H1 (cell line): ENCODE results near the gene INPP5K. TPM values are rescaled to one million over a fixed set of nuclear protein-coding genes. Genes with fewer than 3 reads are reported as not detected.

Experiments
- CTCF ChIA-PET: fragments of 300-600 bp; sonication (Branson Sonifier 250); formaldehyde crosslinking; loops from one replicate; lab custom pipeline; 2021; ENCODE audit not compliant: partially characterized antibody; lab: Charles Lee
- POLR2A ChIA-PET: fragments of 300-600 bp; sonication (Branson Sonifier 250); formaldehyde crosslinking; loops from one replicate; lab custom pipeline; 2021; ENCODE audit warnings: inconsistent platforms; ENCODE audit not compliant: partially characterized antibody; lab: Charles Lee
- DNase-seq, 2 experiments: peaks; one replicate each; pipeline versions ENCODE4 v3.0.0 to v3.0.0-alpha.2; 2010 to 2022; ENCODE audit warnings: low spot score in 2 of 2, low read depth in 1 of 2, mixed read lengths in 1 of 2
- FAIRE-seq: peaks from 2 replicates; lab custom pipeline; 2011; peaks lifted over from hg19 to GRCh38; lab: Jason Lieb, UNC
- H2AFZ ChIP-seq: 2 replicates; pipeline ENCODE4 v1.8.1; 2012; ENCODE audit warnings: low read length, inconsistent platforms
- H2AK5ac ChIP-seq: 2 replicates; pipeline ENCODE4 v1.6.1; 2013; ENCODE audit warnings: low read depth, low read length
- H2BK120ac ChIP-seq: replicated peaks from 2 replicates; pipeline ENCODE3; 2013; ENCODE audit warnings: low read depth, low read length, inconsistent platforms
- H2BK12ac ChIP-seq: 2 replicates; pipeline ENCODE4 v1.6.1; 2013; ENCODE audit warnings: low read depth, low read length
- H2BK15ac ChIP-seq: 2 replicates; pipeline ENCODE4 v1.6.1; 2013; ENCODE audit warnings: low read length
- H2BK20ac ChIP-seq: 2 replicates; pipeline ENCODE4 v1.6.1; 2013; ENCODE audit warnings: low read length
- H2BK5ac ChIP-seq: 2 replicates; pipeline ENCODE4 v1.6.1; 2013; ENCODE audit warnings: low read depth, low read length
- H3K14ac ChIP-seq: 2 replicates; pipeline ENCODE4 v1.6.1; 2013; ENCODE audit warnings: inconsistent platforms; ENCODE audit not compliant: insufficient read length
- H3K18ac ChIP-seq: 2 replicates; pipeline ENCODE4 v1.6.1; 2013; ENCODE audit warnings: low read length; ENCODE audit errors: extremely low read depth
- H3K23ac ChIP-seq: 2 replicates; pipeline ENCODE4 v1.6.1; 2013; ENCODE audit warnings: inconsistent platforms; ENCODE audit not compliant: insufficient read length
- H3K23me2 ChIP-seq: 2 replicates; pipeline ENCODE4 v1.6.1; 2013; ENCODE audit warnings: low read depth, low read length
- H3K27ac ChIP-seq: 2 replicates; pipeline ENCODE4 v1.6.1; 2011; ENCODE audit warnings: low read depth, low read length, inconsistent platforms
- H3K27me3 ChIP-seq, 4 experiments: replicated peaks in 1 of 4; 1 replicate in 1 of 4; 2 replicates in 3 of 4; pipeline versions ENCODE4 v1.6.1 to v1.8.1; 2011 to 2013; ENCODE audit warnings: low read length in 3 of 4, mild to moderate bottlenecking in 3 of 4, inconsistent platforms in 2 of 4, mixed read lengths in 2 of 4, moderate library complexity in 1 of 4; ENCODE audit not compliant: control insufficient read depth in 3 of 4, insufficient read depth in 3 of 4; ENCODE audit errors: extremely low read depth in 1 of 4
- H3K36me3 ChIP-seq, 4 experiments: 2 replicates each; pipeline versions ENCODE4 v1.6.1 to v1.8.1; 2011 to 2013; ENCODE audit warnings: mild to moderate bottlenecking in 4 of 4, low read length in 3 of 4, moderate library complexity in 2 of 4, control low read depth in 1 of 4, inconsistent platforms in 1 of 4; ENCODE audit not compliant: insufficient read depth in 4 of 4, control insufficient read depth in 2 of 4
- H3K4ac ChIP-seq: replicated peaks from 2 replicates; pipeline ENCODE3; 2013; ENCODE audit warnings: low read length, low read depth, mixed read lengths, inconsistent platforms; ENCODE audit not compliant: insufficient read length
- H3K4me1 ChIP-seq, 4 experiments: replicated peaks in 1 of 4; 1 replicate in 1 of 4; 2 replicates in 3 of 4; pipeline versions ENCODE4 v1.6.1 to v1.8.1; 2011 to 2013; ENCODE audit warnings: low read length in 3 of 4, inconsistent platforms in 2 of 4, mixed read lengths in 1 of 4; ENCODE audit not compliant: insufficient read depth in 4 of 4, control insufficient read depth in 3 of 4
- H3K4me2 ChIP-seq, 2 experiments: 2 replicates each; pipeline versions ENCODE4 v1.6.1 to v1.8.1; 2011 to 2013; ENCODE audit warnings: low read depth in 2 of 2, low read length in 2 of 2, control low read depth in 1 of 2, inconsistent platforms in 1 of 2, mild to moderate bottlenecking in 1 of 2; ENCODE audit not compliant: insufficient read depth in 1 of 2
- H3K4me3 ChIP-seq, 4 experiments: fragments of 200-600, 300-600 bp in 1 of 4; sonication (generic), shearing (Covaris generic), sonication (Bioruptor Twin) in 1 of 4; 2 replicates each; pipeline versions ENCODE4 v1.5.1 to v1.8.1; 2011 to 2016; ENCODE audit warnings: low read length in 4 of 4, low read depth in 3 of 4, control low read depth in 2 of 4, inconsistent platforms in 2 of 4, mild to moderate bottlenecking in 2 of 4, mixed read lengths in 1 of 4, moderate library complexity in 1 of 4; ENCODE audit not compliant: insufficient read depth in 2 of 4; ENCODE audit errors: extremely low read depth in 1 of 4
- H3K56ac ChIP-seq: replicated peaks from 2 replicates; pipeline ENCODE3; 2013; ENCODE audit warnings: low read depth, mild to moderate bottlenecking, mixed read lengths, low read length, inconsistent platforms; ENCODE audit not compliant: insufficient read length
- H3K79me1 ChIP-seq: 2 replicates; pipeline ENCODE4 v1.6.1; 2013; ENCODE audit warnings: low read depth, low read length, control low read depth
- H3K79me2 ChIP-seq, 2 experiments: 2 replicates each; pipeline versions ENCODE4 v1.6.1 to v1.8.1; 2012 to 2013; ENCODE audit warnings: low read length in 2 of 2, mild to moderate bottlenecking in 2 of 2, inconsistent platforms in 1 of 2; ENCODE audit not compliant: insufficient read depth in 2 of 2, control insufficient read depth in 1 of 2
- H3K9ac ChIP-seq, 4 experiments: replicated peaks in 1 of 4; 1 replicate in 1 of 4; 2 replicates in 3 of 4; pipeline versions ENCODE4 v1.6.1 to v1.8.1; 2011 to 2013; ENCODE audit warnings: low read depth in 3 of 4, low read length in 3 of 4, control low read depth in 2 of 4, mild to moderate bottlenecking in 2 of 4, moderate library complexity in 2 of 4, inconsistent platforms in 1 of 4; ENCODE audit errors: extremely low read depth in 1 of 4
- H3K9me3 ChIP-seq, 2 experiments: 2 replicates each; pipeline versions ENCODE4 v1.6.1 to v1.8.1; 2012 to 2013; ENCODE audit warnings: mild to moderate bottlenecking in 2 of 2, moderate library complexity in 2 of 2, control low read depth in 1 of 2, inconsistent platforms in 1 of 2, low read depth in 1 of 2, low read length in 1 of 2, mixed read lengths in 1 of 2; ENCODE audit not compliant: insufficient read depth in 2 of 2
- H4K20me1 ChIP-seq, 2 experiments: replicated peaks in 1 of 2; 2 replicates each; pipeline versions ENCODE3 to v1.8.1; 2011 to 2013; ENCODE audit warnings: inconsistent platforms in 2 of 2, low read length in 2 of 2, mild to moderate bottlenecking in 1 of 2; ENCODE audit not compliant: insufficient read depth in 2 of 2, control insufficient read depth in 1 of 2
- H4K5ac ChIP-seq: 2 replicates; pipeline ENCODE4 v1.6.1; 2013; ENCODE audit warnings: low read length, low read depth, mixed read lengths, inconsistent platforms; ENCODE audit not compliant: insufficient read length
- H4K8ac ChIP-seq: 2 replicates; pipeline ENCODE4 v1.8.0; 2013; ENCODE audit warnings: mild to moderate bottlenecking, moderate library complexity, low read length, inconsistent platforms; ENCODE audit not compliant: insufficient read depth; ENCODE audit errors: extremely low read depth
- H4K91ac ChIP-seq: replicated peaks from 2 replicates; pipeline ENCODE3; 2013; ENCODE audit warnings: low read length, mixed read lengths, inconsistent platforms; ENCODE audit not compliant: insufficient read length
- BRCA1 ChIP-seq: IDR thresholded peaks from 2 replicates; pipeline ENCODE4 v1.6.1; 2012; ENCODE audit warnings: low read depth, low read length, improper control_type of control experiment
- EGR1 ChIP-seq: IDR thresholded peaks from 2 replicates; pipeline ENCODE4 v1.6.1; 2011; ENCODE audit warnings: low read depth, low read length, borderline replicate concordance
- EZH2 ChIP-seq: fragments of 200-600 bp; sonication (generic); IDR thresholded peaks from 2 replicates; pipeline ENCODE4 v1.7.1; 2012; ENCODE audit warnings: low read depth, mild to moderate bottlenecking, moderate library complexity, low read length, inconsistent platforms; ENCODE audit not compliant: severe bottlenecking
- HDAC2 ChIP-seq, 2 experiments: fragments of 300-600 bp in 1 of 2; sonication (generic) in 1 of 2; IDR thresholded peaks; 2 replicates each; pipeline ENCODE4 v1.6.1; 2011 to 2012; ENCODE audit warnings: low read depth in 2 of 2, low read length in 2 of 2, mild to moderate bottlenecking in 2 of 2, moderate library complexity in 2 of 2, borderline replicate concordance in 1 of 2, inconsistent platforms in 1 of 2
- JUN ChIP-seq: IDR thresholded peaks from 2 replicates; pipeline ENCODE4 v1.6.1; 2011; ENCODE audit warnings: low read depth, mild to moderate bottlenecking, improper control_type of control experiment, low read length
- RBBP5 ChIP-seq: IDR thresholded peaks from 2 replicates; pipeline ENCODE4 v1.7.1; 2012; ENCODE audit warnings: low read depth, mild to moderate bottlenecking, inconsistent platforms, low read length, moderate library complexity, borderline replicate concordance
- SAP30 ChIP-seq: fragments of 300-600 bp; sonication (generic); IDR thresholded peaks from 2 replicates; pipeline ENCODE4 v1.7.1; 2012; ENCODE audit warnings: low read length, moderate library complexity, mild to moderate bottlenecking, inconsistent platforms; ENCODE audit not compliant: insufficient read depth, insufficient replicate concordance
- SIRT6 ChIP-seq: IDR thresholded peaks from one replicate; pipeline ENCODE4 v1.7.1; 2012; ENCODE audit warnings: low read length, inconsistent platforms
- SP2 ChIP-seq: IDR thresholded peaks from 2 replicates; pipeline ENCODE4 v1.6.1; 2012; ENCODE audit warnings: mild to moderate bottlenecking, low read length, inconsistent platforms
- SUZ12 ChIP-seq: fragments of 200-600 bp; sonication (generic); IDR thresholded peaks from 2 replicates; pipeline ENCODE4 v1.6.1; 2012; ENCODE audit warnings: mild to moderate bottlenecking, inconsistent platforms, low read length, moderate library complexity, mixed read lengths
- TAF1 ChIP-seq: IDR thresholded peaks from 2 replicates; pipeline ENCODE4 v1.6.1; 2011; ENCODE audit warnings: mild to moderate bottlenecking, low read depth, low read length
- TCF12 ChIP-seq: IDR thresholded peaks from 2 replicates; pipeline ENCODE4 v1.6.1; 2011; ENCODE audit warnings: low read depth, mild to moderate bottlenecking, low read length
- TEAD4 ChIP-seq: IDR thresholded peaks from 2 replicates; pipeline ENCODE4 v1.6.1; 2012; ENCODE audit warnings: low read depth, low read length, inconsistent platforms, mixed read lengths
- WGBS, 2 experiments: shearing (Covaris generic) in 1 of 2; methylation state at CpG; one replicate each; pipeline versions ENCODE4 v1.1.6 to v1.1.7; 2013 to 2015; ENCODE audit warnings: low lambda C conversion rate in 2 of 2, mixed read lengths in 2 of 2, inconsistent platforms in 1 of 2, low coverage in 1 of 2, missing lambda C conversion rate in 1 of 2; ENCODE audit not compliant: insufficient replicate concordance in 2 of 2, insufficient coverage in 1 of 2, insufficient read length in 1 of 2; ENCODE audit errors: extremely low coverage in 1 of 2, missing lambda C conversion rate in 1 of 2; 5-methylcytosine and 5-hydroxymethylcytosine counted together
- polyA plus RNA-seq, 7 experiments: library from polyadenylated mRNA; depleted of rRNA in 3 of 7; stranded (reverse) in 5 of 7; unstranded in 2 of 7; fragments of >200 nt in 5 of 7; fragments of 200-250 nt in 2 of 7; gene quantifications; 1 replicate in 5 of 7; 2 replicates in 1 of 7; 4 replicates in 1 of 7; pipeline versions ENCODE4 v1.2.1 to v1.2.3, GENCODE V29; 2011 to 2013; ENCODE audit warnings: missing spikeins in 2 of 7, mixed read lengths in 2 of 7
- total RNA-seq: library from RNA; stranded (reverse); fragmentation: NEBNext Ultra II Directional; extraction: Animal tissue kit (Norgen Biotek cat#: 25700); gene quantifications from 2 replicates; pipeline ENCODE4 v1.2.1, GENCODE V29; 2021
- TF ChIP-seq, protein P1 (sequence below): IDR thresholded peaks from 2 replicates; pipeline ENCODE4 v1.6.1; 2012; ENCODE audit warnings: inconsistent platforms

Gene INPP5K
- total and polyA plus RNA-seq, 2 of the 8 experiments (the other 6 are each of a cell fraction or from before 2014, with no cell fraction given): 21.0 to 24.1 TPM

DNA sequence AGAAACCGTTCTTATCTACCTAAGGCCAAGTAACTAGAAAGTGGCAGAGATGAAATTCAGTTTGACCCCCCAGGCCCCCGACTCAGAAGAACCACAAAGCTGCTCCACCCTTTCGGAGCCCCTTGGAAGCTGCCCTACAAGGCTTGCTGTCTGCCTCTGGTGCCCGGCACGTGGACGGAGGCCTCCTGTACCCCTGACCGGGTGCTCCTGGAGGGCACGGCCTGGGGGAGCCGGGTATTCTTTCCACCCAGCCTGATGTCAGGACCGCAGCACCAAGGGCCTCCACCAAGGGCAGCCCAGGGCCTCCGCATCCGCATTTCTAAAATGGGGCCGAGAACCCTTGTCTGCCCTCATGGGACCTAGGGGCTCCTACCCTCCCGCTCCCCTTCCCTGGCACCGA lies 44.9 kb downstream of the INPP5K start:
- no peak overlapping the region for H3K4me3 ChIP-seq
- ChIA-PET POLR2A (interaction anchor here (0.9 to 1.9 kb wide), 6 partner anchors 9 to 31 kb away, joined by 4 to 8 read pairs (median 5); partner anchors contain the start of gene MYO1C), CTCF (interaction anchor here (0.6 to 1.3 kb wide), 4 partner anchors 62 to 106 kb away, joined by 3 to 5 read pairs (median 4); no protein-coding TSS in a partner anchor)
- H3K9me3 ChIP-seq: no peaks in the 10 kb centered on the region; a peak in 1 of 4 replicates
- no peak overlapping the region for H2BK5ac ChIP-seq
- no peaks in the 10 kb centered on the region for H3K23me2 ChIP-seq
- H3K27ac ChIP-seq: no peak overlapping the region
- FAIRE-seq (no peak), DNase-seq (no peak)
- no peak overlapping the region for H2BK20ac ChIP-seq
- H3K79me1 ChIP-seq: no peaks in the 10 kb centered on the region; the same call in 1 of the 2 replicates
- H3K4me2 ChIP-seq: no peak overlapping the region
- no peak overlapping the region for H4K5ac ChIP-seq
- peaks cover 6 to 43% (median 26%) of the 10 kb centered on the region in 4 experiments; a peak in 7 of 8 replicates for H3K36me3 ChIP-seq
- H4K20me1 ChIP-seq: peaks cover 3 to 5% of the 10 kb centered on the region in 2 experiments
- H2AK5ac ChIP-seq: no peak overlapping the region
- no peak overlapping the region for H3K23ac ChIP-seq
- 97% methylated on average over 15 of the region's 15 CpGs; no CpG with 5 or more reads in 1 of the 2 experiments for WGBS, 2 experiments
- H3K18ac ChIP-seq: no peak overlapping the region
- no peak overlapping the region for H2BK15ac ChIP-seq
- no peaks in the 10 kb centered on the region for H3K27me3 ChIP-seq
- no peak overlapping the region for H2AFZ ChIP-seq
- H2BK120ac ChIP-seq: no peak overlapping the region
- no peaks in the 10 kb centered on the region; a peak in 1 of 7 replicates for H3K4me1 ChIP-seq
- H3K9ac ChIP-seq: no peak overlapping the region
- no peak overlapping the region for H4K8ac ChIP-seq
- no peak overlapping the region for H3K4ac ChIP-seq
- no peak overlapping the region for H3K56ac ChIP-seq
- H3K14ac ChIP-seq: no peak overlapping the region
- no peaks in the 10 kb centered on the region for H3K79me2 ChIP-seq
- H2BK12ac ChIP-seq: no peak overlapping the region
- H4K91ac ChIP-seq: no peak overlapping the region
- TF ChIP-seq TAF1 (no peak), TEAD4 (no peak), HDAC2 (IDR thresholded peaks at IDR 0.05; ENCODE audit: borderline replicate concordance in 1 of 2, low read depth in 2 of 2, low read length in 2 of 2) (no peak), EGR1 (no peak), EZH2 (no peak), SAP30 (no peak), TCF12 (no peak), RBBP5 (no peak), SUZ12 (no peak), BRCA1 (no peak), JUN (no peak), SIRT6 (no peak), SP2 (no peak)
- TF ChIP-seq, protein P1, sequence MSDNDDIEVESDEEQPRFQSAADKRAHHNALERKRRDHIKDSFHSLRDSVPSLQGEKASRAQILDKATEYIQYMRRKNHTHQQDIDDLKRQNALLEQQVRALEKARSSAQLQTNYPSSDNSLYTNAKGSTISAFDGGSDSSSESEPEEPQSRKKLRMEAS: no peak
